HepG2 (cell line): ENCODE measurements around the gene GNA14. TPM values are rescaled to one million over a fixed set of nuclear protein-coding genes. Genes with fewer than 3 reads are reported as not detected.

Source experiments
- ATAC-seq: fragments of 200-7000 bp; cut with Tn5 transposase; 3 replicates; pipeline ENCODE4 v1.9.1; 2020; ENCODE audit warnings: mild to moderate bottlenecking, moderate library complexity
- BruUV-seq: library from RNA; stranded (reverse); fragments of 400-500 nt; replicated peaks from 2 replicates; lab custom pipeline; 2021; lab: Mats Ljungman, UMichigan
- CTCF ChIA-PET: fragments of 300-600 bp; formaldehyde crosslinking; extraction: SDS; loops from one replicate; lab custom pipeline; 2021; ENCODE audit warnings: low total read pairs, inconsistent platforms, low intra/inter-chr PET ratio; lab: Yijun Ruan, JAX
- POLR2A ChIA-PET: fragments of 350-600 bp; sonication (Branson Sonifier 250); formaldehyde crosslinking; loops from one replicate; lab custom pipeline; 2020; ENCODE audit warnings: antibody characterized with exemption, inconsistent platforms; lab: Yijun Ruan, JAX
- DNase-seq: peaks from one replicate; pipeline ENCODE4 v3.0.0-alpha.2; 2015; ENCODE audit warnings: low spot score
- FAIRE-seq: peaks from 3 replicates; lab custom pipeline; 2011; peaks lifted over from hg19 to GRCh38; lab: Jason Lieb, UNC
- H2AFZ ChIP-seq: one replicate; pipeline ENCODE4 v1.6.1; 2011; ENCODE audit warnings: low read length, inconsistent platforms
- H3K27ac ChIP-seq: fragments of 300-600 bp; 3 replicates; pipeline ENCODE4 v1.8.0; 2011; ENCODE audit warnings: mixed run types, mild to moderate bottlenecking, mixed read lengths, low read length, inconsistent platforms; ENCODE audit not compliant: insufficient read depth; ENCODE audit errors: extremely low read length
- H3K27me3 ChIP-seq, 2 experiments: fragments of 200-600 bp in 1 of 2; 2 replicates in 1 of 2; 3 replicates in 1 of 2; pipeline versions ENCODE4 v1.6.0 to v1.8.0; 2011; ENCODE audit warnings: low read length in 2 of 2, mild to moderate bottlenecking in 2 of 2, moderate library complexity in 2 of 2, inconsistent platforms in 1 of 2; ENCODE audit not compliant: insufficient read depth in 2 of 2, control insufficient read depth in 1 of 2
- H3K36me3 ChIP-seq, 2 experiments: fragments of 200-600 bp in 1 of 2; replicated peaks in 1 of 2; 2 replicates in 1 of 2; 3 replicates in 1 of 2; pipeline versions ENCODE4 v1.5.1 to v1.8.0; 2011; ENCODE audit warnings: low read length in 2 of 2, inconsistent platforms in 1 of 2; ENCODE audit not compliant: insufficient read depth in 2 of 2, control insufficient read depth in 1 of 2
- H3K4me1 ChIP-seq: 2 replicates; pipeline ENCODE4 v1.5.1; 2012; ENCODE audit warnings: low read length, inconsistent platforms; ENCODE audit not compliant: insufficient read depth
- H3K4me2 ChIP-seq: 2 replicates; pipeline ENCODE4 v1.6.0; 2011; ENCODE audit warnings: low read depth, low read length, inconsistent platforms
- H3K4me3 ChIP-seq, 3 experiments: fragments of 200-600 bp in 1 of 3; sonication (generic), shearing (Covaris generic) in 1 of 3; replicated peaks in 1 of 3; 2 replicates each; pipeline ENCODE4 v1.5.1; 2011 to 2016; ENCODE audit warnings: low read length in 3 of 3, inconsistent platforms in 2 of 3, low read depth in 2 of 3, mild to moderate bottlenecking in 2 of 3, control low read depth in 1 of 3, mixed read lengths in 1 of 3; ENCODE audit not compliant: insufficient read depth in 1 of 3
- H3K79me2 ChIP-seq: one replicate; pipeline ENCODE4 v1.6.1; 2011; ENCODE audit warnings: low read length, inconsistent platforms; ENCODE audit not compliant: insufficient read depth
- H3K9ac ChIP-seq: 2 replicates; pipeline ENCODE4 v1.6.0; 2011; ENCODE audit warnings: mild to moderate bottlenecking, low read depth, low read length, inconsistent platforms; ENCODE audit not compliant: insufficient read depth
- H3K9me3 ChIP-seq: 2 replicates; pipeline ENCODE4 v1.5.1; 2012; ENCODE audit warnings: mild to moderate bottlenecking, low read length
- H4K20me1 ChIP-seq: 2 replicates; pipeline ENCODE4 v1.6.0; 2011; ENCODE audit warnings: inconsistent platforms, mild to moderate bottlenecking, low read length, moderate library complexity; ENCODE audit not compliant: insufficient read depth
- NCOA5 ChIP-seq: sonication (generic); formaldehyde crosslinking; IDR thresholded peaks from 2 replicates; pipeline ENCODE4 v1.4.0; 2020; ENCODE audit warnings: missing genetic modification reagents
- PITX1 ChIP-seq: sonication (generic); formaldehyde crosslinking; IDR thresholded peaks from 2 replicates; pipeline ENCODE4 v1.5.1; 2020; ENCODE audit warnings: mild to moderate bottlenecking, missing genetic modification reagents
- PRDM4 ChIP-seq: sonication (generic); formaldehyde crosslinking; IDR thresholded peaks from 2 replicates; pipeline ENCODE4 v1.9.0; 2021; ENCODE audit warnings: missing genetic modification reagents, borderline replicate concordance
- STAT5B ChIP-seq: sonication (generic); formaldehyde crosslinking; IDR thresholded peaks from 2 replicates; pipeline ENCODE4 v1.4.0; 2020; ENCODE audit warnings: missing genetic modification reagents
- YEATS2 ChIP-seq: sonication (generic); formaldehyde crosslinking; IDR thresholded peaks from 2 replicates; pipeline ENCODE4 v1.4.0; 2020; ENCODE audit warnings: missing genetic modification reagents, borderline replicate concordance
- ZFY ChIP-seq: sonication (generic); formaldehyde crosslinking; IDR thresholded peaks from 2 replicates; pipeline ENCODE4 v1.4.0; 2020; ENCODE audit warnings: missing genetic modification reagents
- ZNF142 ChIP-seq: sonication (generic); formaldehyde crosslinking; IDR thresholded peaks from 2 replicates; pipeline ENCODE4 v1.4.0; 2020; ENCODE audit warnings: missing genetic modification reagents
- ZNF275 ChIP-seq: sonication (generic); formaldehyde crosslinking; IDR thresholded peaks from 2 replicates; pipeline ENCODE4 v1.8.0; 2022; ENCODE audit warnings: missing genetic modification reagents, mild to moderate bottlenecking, inconsistent platforms, borderline replicate concordance
- ZNF3 ChIP-seq: IDR thresholded peaks from 2 replicates; pipeline ENCODE4 v1.7.0; 2017; ENCODE audit warnings: inconsistent platforms
- ZNF329 ChIP-seq: sonication (generic); formaldehyde crosslinking; IDR thresholded peaks from 2 replicates; pipeline ENCODE4 v1.9.0; 2021; ENCODE audit warnings: low read depth, mild to moderate bottlenecking, missing genetic modification reagents
- ZNF670 ChIP-seq: sonication (generic); formaldehyde crosslinking; IDR thresholded peaks from 2 replicates; pipeline ENCODE4 v1.8.0; 2022; ENCODE audit warnings: mild to moderate bottlenecking, missing genetic modification reagents, borderline replicate concordance
- WGBS: methylation state at CpG from one replicate; pipeline ENCODE4 v1.1.6; 2017; ENCODE audit warnings: low lambda C conversion rate; 5-methylcytosine and 5-hydroxymethylcytosine counted together
- in situ Hi-C: cut with HindIII; loops from 2 replicates; pipeline ENCODE4 v1.10.0; 2017; ENCODE audit warnings: low pct_unique_long_range_greater_than_20kb; ENCODE audit not compliant: extremely low pct_ligation_motif_present
- intact Hi-C: fragments of 100-400 bp; cut with micrococcal nuclease; formaldehyde crosslinking; loops from one replicate; pipeline ENCODE4 v1.10.0; 2022; ENCODE audit not compliant: unreplicated experiment
- polyA plus RNA-seq, 8 experiments: library from polyadenylated mRNA; depleted of rRNA in 3 of 8; stranded (reverse) in 7 of 8; unstranded in 1 of 8; fragments of >200 nt; fragmentation: Illumina TruSeq in 4 of 8; extraction: Trizol in 4 of 8; gene quantifications; 2 replicates each; pipeline versions ENCODE4 v1.2.1 to v1.2.3, GENCODE V29; 2011 to 2016; ENCODE audit warnings: low read depth in 4 of 8, missing spikeins in 1 of 8, mixed read lengths in 1 of 8; ENCODE audit not compliant: insufficient read depth in 1 of 8
- total RNA-seq, 5 experiments: library from RNA; depleted of rRNA; stranded (reverse); fragments of >200 nt; fragmentation: Illumina TruSeq; extraction: Trizol; gene quantifications; 2 replicates each; pipeline ENCODE4 v1.2.3, GENCODE V29; 2016; ENCODE audit warnings: low read depth in 1 of 5

GNA14 gene
- total and polyA plus RNA-seq, 2 of the 13 experiments (the other 11 are each of a cell fraction or from before 2014, with no cell fraction given) = not detected

- no peak for TF ChIP-seq ZNF142 (CRISPR knock-in tag)
These were observed 176.6 kb downstream of the GNA14 start (continued) for GRCh38 chr9:77471572-77471971.

GRCh38 chr9:77469515-77470231 is 178.4 kb downstream of the GNA14 start:
- FAIRE-seq (no peak), DNase-seq (no peak), ATAC-seq (no peak)
- in situ Hi-C loops = loop anchor here (25.0 kb wide), 1 partner anchor 643 kb away; no protein-coding TSS in a partner anchor
- Histone ChIP-seq H3K9ac (no peak overlapping the region), H3K36me3 (no peaks in the 10 kb centered on the region), H3K79me2 (no peaks in the 10 kb centered on the region), H3K4me2 (no peak overlapping the region), H2AFZ (no peak overlapping the region), H3K4me3 (no peak overlapping the region), H4K20me1 (no peaks in the 10 kb centered on the region), H3K27me3 (no peaks in the 10 kb centered on the region; a peak in 1 of 5 replicates), H3K9me3 (no peaks in the 10 kb centered on the region), H3K27ac (no peak overlapping the region), H3K4me1 (peaks cover 7% of the 10 kb centered on the region)
- ChIA-PET CTCF (no interaction called here), POLR2A (no interaction called here)
- 12% methylated on average over 5 of the region's 5 CpGs for WGBS
- intact Hi-C loops = no loop called here
- BruUV-seq = no TSS peak
- TF ChIP-seq PITX1 (no peak), STAT5B (no peak), ZNF670 (CRISPR knock-in tag) (no peak), ZNF329 (CRISPR knock-in tag) (no peak), ZNF275 (CRISPR knock-in tag) (no peak), ZFY (CRISPR knock-in tag) (no peak), ZNF3 (CRISPR knock-in tag) (no peak), YEATS2 (CRISPR knock-in tag) (no peak), NCOA5 (CRISPR knock-in tag) (no peak), PRDM4 (CRISPR knock-in tag) (no peak)
